Measurements from ENCODE around the gene SH3BP2. TPM values are rescaled to one million over a fixed set of nuclear protein-coding genes. Genes with fewer than 3 reads are reported as not detected.

Gene SH3BP2
- polyA plus RNA-seq, 1 donor from 2014 or later = 87.9 TPM

GRCh38 chr4:2794486-2795299 lies 1.8 kb downstream of the SH3BP2 start:
- Histone ChIP-seq H3K9ac (ENCODE audit: low read length) (no peak overlapping the region), H2AFZ (ENCODE audit: low read depth, low read length) (no peak overlapping the region), H3K9me3 (ENCODE audit: low read length) (no peaks in the 10 kb centered on the region), H3K36me3 (ENCODE audit: insufficient read depth, low read length) (no peaks in the 10 kb centered on the region), H3K27ac (ENCODE audit: low read length) (no peak overlapping the region), H3K4me3 (ENCODE audit: low read length) (no peak overlapping the region), H3K9me2 (ENCODE audit: insufficient read depth, low read length) (no peaks in the 10 kb centered on the region), H3K27me3 (ENCODE audit: insufficient read depth, low read depth, low read length) (peaks cover 22% of the 10 kb centered on the region), H3F3A (ENCODE audit: insufficient read depth, low read length, poor library complexity, severe bottlenecking) (no peaks in the 10 kb centered on the region), H3K4me2 (ENCODE audit: low read length) (no peak overlapping the region), H4K20me1 (ENCODE audit: insufficient read depth) (no peaks in the 10 kb centered on the region), H3K79me2 (replicated peaks; ENCODE audit: insufficient read depth, low read length) (no peaks in the 10 kb centered on the region)
- TF ChIP-seq, protein P1, sequence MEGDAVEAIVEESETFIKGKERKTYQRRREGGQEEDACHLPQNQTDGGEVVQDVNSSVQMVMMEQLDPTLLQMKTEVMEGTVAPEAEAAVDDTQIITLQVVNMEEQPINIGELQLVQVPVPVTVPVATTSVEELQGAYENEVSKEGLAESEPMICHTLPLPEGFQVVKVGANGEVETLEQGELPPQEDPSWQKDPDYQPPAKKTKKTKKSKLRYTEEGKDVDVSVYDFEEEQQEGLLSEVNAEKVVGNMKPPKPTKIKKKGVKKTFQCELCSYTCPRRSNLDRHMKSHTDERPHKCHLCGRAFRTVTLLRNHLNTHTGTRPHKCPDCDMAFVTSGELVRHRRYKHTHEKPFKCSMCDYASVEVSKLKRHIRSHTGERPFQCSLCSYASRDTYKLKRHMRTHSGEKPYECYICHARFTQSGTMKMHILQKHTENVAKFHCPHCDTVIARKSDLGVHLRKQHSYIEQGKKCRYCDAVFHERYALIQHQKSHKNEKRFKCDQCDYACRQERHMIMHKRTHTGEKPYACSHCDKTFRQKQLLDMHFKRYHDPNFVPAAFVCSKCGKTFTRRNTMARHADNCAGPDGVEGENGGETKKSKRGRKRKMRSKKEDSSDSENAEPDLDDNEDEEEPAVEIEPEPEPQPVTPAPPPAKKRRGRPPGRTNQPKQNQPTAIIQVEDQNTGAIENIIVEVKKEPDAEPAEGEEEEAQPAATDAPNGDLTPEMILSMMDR (IDR thresholded peaks at IDR 0.05; ENCODE audit: poor library complexity, severe bottlenecking) = no peak

DNA sequence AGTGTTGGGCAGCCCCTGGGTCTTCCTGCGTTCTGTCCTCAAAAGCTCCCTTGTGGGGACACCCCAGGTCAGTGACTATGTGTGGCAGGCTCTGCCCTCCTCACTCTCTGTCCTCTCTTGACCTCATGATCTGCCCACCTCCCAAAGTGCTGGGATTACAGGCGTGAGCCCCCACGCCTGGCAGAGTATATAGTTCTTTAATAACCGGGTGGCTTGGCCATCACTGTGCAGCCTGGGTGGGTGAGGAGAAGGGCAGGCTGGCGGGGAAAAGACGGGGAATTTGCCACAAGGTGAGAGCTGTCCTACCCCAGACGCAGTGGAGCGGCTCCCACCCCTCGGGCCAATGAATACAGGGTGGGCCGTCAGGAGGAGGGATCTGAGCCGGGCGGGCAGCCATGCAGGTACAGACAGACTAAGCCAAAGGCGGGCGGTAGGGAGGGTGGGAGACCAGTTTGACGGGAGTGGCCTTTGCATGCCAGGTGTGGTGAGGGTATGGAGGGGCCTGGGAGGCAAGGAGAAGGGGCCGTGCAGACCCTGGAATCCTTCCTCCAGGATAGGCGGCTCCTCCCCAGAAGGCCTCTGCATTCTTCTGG lies 2.5 kb downstream of the SH3BP2 start:
- H2AFZ ChIP-seq (ENCODE audit: low read depth, low read length) = no peak overlapping the region
- no peak overlapping the region for H3K9ac ChIP-seq (ENCODE audit: low read length)
- H3K9me2 ChIP-seq (ENCODE audit: insufficient read depth, low read length) = no peaks in the 10 kb centered on the region
- H3F3A ChIP-seq (ENCODE audit: insufficient read depth, low read length, poor library complexity, severe bottlenecking) = no peaks in the 10 kb centered on the region
- no peaks in the 10 kb centered on the region for H3K79me2 ChIP-seq (replicated peaks; ENCODE audit: insufficient read depth, low read length)
- peaks cover 22% of the 10 kb centered on the region for H3K27me3 ChIP-seq (ENCODE audit: insufficient read depth, low read depth, low read length)
- no peak overlapping the region for H3K4me3 ChIP-seq (ENCODE audit: low read length)
- H3K4me2 ChIP-seq (ENCODE audit: low read length) = no peak overlapping the region
- TF ChIP-seq TAF1 (IDR thresholded peaks at IDR 0.05; ENCODE audit: low read depth) = no peak
- TF ChIP-seq MXI1 (conservative IDR thresholded peaks at IDR 0.05; ENCODE audit: poor library complexity, severe bottlenecking) = no peak
- TF ChIP-seq, protein P2, sequence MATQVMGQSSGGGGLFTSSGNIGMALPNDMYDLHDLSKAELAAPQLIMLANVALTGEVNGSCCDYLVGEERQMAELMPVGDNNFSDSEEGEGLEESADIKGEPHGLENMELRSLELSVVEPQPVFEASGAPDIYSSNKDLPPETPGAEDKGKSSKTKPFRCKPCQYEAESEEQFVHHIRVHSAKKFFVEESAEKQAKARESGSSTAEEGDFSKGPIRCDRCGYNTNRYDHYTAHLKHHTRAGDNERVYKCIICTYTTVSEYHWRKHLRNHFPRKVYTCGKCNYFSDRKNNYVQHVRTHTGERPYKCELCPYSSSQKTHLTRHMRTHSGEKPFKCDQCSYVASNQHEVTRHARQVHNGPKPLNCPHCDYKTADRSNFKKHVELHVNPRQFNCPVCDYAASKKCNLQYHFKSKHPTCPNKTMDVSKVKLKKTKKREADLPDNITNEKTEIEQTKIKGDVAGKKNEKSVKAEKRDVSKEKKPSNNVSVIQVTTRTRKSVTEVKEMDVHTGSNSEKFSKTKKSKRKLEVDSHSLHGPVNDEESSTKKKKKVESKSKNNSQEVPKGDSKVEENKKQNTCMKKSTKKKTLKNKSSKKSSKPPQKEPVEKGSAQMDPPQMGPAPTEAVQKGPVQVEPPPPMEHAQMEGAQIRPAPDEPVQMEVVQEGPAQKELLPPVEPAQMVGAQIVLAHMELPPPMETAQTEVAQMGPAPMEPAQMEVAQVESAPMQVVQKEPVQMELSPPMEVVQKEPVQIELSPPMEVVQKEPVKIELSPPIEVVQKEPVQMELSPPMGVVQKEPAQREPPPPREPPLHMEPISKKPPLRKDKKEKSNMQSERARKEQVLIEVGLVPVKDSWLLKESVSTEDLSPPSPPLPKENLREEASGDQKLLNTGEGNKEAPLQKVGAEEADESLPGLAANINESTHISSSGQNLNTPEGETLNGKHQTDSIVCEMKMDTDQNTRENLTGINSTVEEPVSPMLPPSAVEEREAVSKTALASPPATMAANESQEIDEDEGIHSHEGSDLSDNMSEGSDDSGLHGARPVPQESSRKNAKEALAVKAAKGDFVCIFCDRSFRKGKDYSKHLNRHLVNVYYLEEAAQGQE (IDR thresholded peaks at IDR 0.05; ENCODE audit: borderline replicate concordance) = no peak
- TF ChIP-seq, protein P1 (IDR thresholded peaks at IDR 0.05; ENCODE audit: poor library complexity, severe bottlenecking) = no peak
- TF ChIP-seq POLR2AphosphoS5 (IDR thresholded peaks at IDR 0.05) = no peak
- TF ChIP-seq EP300 (conservative IDR thresholded peaks at IDR 0.05; ENCODE audit: poor library complexity, severe bottlenecking) = no peak
- TF ChIP-seq RAD21 (conservative IDR thresholded peaks at IDR 0.05) = no peak
- TF ChIP-seq SMC3 (conservative IDR thresholded peaks at IDR 0.05; ENCODE audit: poor library complexity) = no peak
- no peak for TF ChIP-seq EZH2 (IDR thresholded peaks at IDR 0.05; ENCODE audit: borderline replicate concordance, insufficient read depth, low read length, poor library complexity, severe bottlenecking)
- no peaks in the 10 kb centered on the region for H3K36me3 ChIP-seq (ENCODE audit: insufficient read depth, low read length)
- no peaks in the 10 kb centered on the region for H4K20me1 ChIP-seq (ENCODE audit: insufficient read depth)
- no peak overlapping the region for H3K27ac ChIP-seq (ENCODE audit: low read length)
- no peaks in the 10 kb centered on the region for H3K9me3 ChIP-seq (ENCODE audit: low read length)

Measured in neural cell (in vitro differentiated cells).